G401.6 (cell line): ENCODE results near the gene PROSER3.
"Not testable (repeated sequence)": the region's sequence is repeated elsewhere in the genome, so short reads cannot be mapped to it uniquely, and the experiment has no call there.

Experiments used
- FAIRE-seq: peaks from 2 replicates; lab custom pipeline; 2012; peaks lifted over from hg19 to GRCh38; lab: Jason Lieb, UNC

Gene PROSER3

DNA sequence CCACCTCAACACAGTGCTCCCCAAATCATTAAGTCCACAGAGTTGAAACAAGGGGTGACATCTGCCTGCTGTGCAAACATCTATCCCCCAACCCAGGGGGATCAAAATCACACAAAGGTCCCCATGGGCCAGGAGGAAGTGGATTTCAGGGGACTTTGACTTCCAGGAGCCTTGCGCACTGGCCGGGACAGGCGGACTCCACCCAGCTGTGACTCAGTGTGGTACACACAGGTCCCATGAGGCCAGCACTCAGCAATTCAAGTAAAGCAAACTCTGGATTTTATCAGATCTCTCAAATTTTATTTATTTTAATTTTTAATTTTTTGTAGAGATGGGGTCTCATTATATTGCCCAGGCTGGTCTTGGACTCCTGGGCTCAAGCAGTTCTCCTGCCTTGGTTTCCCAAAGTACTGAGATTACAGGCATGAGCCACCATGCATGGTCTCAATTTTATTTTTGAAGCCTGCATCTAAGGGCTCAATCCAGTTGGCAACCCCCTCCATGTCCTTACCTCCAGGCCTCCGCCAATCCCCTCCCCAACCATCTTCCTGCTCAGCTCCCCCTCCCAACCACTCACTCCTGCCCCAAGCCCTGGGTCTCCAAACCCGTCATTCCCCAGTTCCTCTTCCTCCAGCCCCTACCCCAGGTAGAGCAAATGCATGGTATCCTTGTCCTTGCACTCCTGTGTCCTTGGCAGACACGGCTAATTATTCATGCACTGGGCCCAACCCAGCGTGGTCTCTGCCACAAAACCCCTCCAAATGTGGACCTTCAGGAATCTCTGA, 35.6 kb downstream of the PROSER3 start:
- no peak for FAIRE-seq

DNA sequence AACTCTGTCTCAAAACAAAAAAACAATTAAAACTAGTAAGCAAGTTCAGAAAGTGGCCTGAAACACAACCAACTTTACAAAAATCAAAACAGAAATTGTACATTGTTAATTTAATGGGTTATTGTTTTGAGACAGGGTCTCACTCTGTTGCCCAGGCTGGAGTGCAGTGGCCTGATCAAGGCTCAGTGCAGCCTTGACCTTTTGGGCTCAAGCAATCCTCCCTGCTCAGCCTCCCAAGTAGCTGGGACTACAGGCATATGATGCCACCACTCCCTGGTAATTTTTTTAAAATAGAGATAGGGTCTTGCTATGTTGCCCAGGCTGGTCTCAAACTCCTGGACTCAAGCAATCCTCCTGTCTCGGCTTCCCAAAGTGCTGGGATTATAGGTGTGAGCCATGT, 37.6 kb downstream of the PROSER3 start:
- FAIRE-seq, result not testable (repeated sequence)

DNA sequence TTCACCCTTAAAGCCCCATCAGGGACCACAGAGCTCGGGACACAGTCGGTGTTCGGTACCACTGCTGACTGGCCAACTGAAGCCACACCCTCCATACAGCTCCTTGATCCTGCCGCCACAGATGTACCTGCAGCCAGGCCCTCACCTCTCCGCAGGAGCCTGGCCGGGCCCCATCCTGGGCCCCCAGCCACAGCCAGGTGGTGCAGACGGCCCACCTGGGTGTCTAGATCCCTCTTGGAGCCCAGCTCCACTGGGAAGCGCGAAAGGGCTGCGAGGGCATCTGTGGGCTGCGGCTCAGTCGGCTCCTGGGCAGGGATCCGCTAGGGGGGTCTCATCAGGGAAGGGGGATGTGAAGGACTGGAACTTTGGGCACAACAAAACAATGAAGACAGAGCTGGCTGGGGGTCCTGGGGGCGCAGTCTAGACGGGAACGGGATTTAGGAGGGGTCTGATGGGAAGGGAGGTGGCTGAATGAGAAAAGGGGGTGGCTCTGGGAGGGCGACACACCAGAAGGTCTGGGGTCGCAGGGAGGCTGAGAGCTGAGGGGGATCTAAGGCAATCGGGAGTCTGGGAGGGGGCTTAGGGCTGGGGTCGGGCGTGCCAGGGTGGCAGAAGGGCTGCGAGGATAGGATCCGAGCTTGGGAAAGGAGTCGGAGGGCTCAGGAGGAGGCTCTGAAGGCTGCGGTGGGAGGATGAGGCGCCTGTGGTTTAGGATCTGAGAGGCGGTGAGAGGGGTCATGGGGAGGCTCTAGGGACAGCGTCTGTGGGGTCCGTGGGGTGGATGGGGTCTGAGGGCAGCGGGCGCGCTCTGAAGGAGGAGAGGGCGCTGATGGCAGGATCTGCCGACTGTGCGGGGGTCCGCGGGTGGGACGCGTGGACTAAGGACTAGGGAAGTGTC, 38.9 kb downstream of the PROSER3 start:
- no peak for FAIRE-seq

- FAIRE-seq, result no peak
Measured at GRCh38 chr19:35797663-35798062, 39.7 kb downstream of the PROSER3 start.

DNA sequence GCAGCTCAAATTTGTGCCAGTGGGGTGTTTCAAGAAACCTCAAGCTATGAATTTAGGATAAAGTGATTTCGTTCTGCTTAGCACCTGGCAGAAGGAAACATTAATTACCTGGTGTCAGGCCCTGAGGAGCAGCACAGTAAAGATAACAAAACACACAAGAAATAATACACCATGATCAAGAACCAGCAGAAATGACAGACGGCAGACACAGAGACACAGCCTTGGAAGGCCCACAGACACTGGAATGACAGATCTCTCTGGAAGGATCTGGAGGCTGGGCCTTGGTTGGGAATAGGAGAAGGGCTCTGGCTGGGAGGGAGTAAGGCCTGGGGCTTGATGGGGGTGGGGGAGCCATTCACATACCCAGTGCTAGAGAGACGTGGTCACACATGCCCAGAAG, 43.9 kb downstream of the PROSER3 start:
- FAIRE-seq, result no peak

GRCh38 chr19:35805526-35806102, 47.6 kb downstream of the PROSER3 start:
- FAIRE-seq, result no peak

DNA sequence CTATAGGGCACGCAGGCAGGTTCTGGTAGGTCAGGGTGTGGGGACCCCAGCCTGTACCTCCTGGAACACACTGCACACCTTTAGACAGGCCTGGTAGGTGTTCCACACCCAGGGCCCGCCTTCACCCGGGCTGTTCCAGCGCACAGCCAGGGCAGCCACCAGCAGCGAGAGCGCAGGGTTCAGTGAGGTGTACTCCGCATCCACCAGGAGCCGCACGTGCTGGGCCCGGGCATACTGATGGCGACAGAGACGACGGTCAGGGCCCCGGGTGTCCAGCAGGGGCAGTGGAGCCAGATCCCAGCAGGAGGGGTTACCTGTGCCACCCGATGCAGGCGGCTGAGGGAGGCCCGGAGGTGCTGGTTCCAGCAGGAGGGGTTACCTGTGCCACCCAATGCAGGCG, 48.6 kb downstream of the PROSER3 start:
- no peak for FAIRE-seq

DNA sequence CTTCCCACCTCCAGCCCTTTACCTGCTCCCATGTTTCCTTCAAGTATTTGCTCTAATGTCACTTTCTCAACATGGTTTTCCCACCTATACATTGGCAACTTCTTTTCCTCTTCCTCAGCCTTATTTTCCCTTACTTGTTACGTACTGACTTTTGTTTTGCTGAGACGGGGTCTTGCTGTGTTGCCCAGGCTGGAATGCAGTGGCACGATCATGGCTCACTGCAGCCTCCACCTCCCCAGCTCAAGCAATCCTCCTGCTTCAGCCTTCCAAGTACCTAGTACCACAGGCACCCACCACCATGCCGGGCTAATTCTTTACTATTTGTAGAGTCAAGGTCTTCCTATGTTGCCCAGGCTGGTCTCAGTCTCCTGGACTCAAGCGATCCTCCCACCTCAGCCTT, 49.7 kb downstream of the PROSER3 start:
- FAIRE-seq, result no peak

GRCh38 chr19:35811317-35812219, 53.6 kb downstream of the PROSER3 start:
- FAIRE-seq, result no peak

- FAIRE-seq, result no peak
Measured at GRCh38 chr19:35812220-35813042, 54.5 kb downstream of the PROSER3 start, which contains the start of gene PRODH2. Gene PRODH2, minus strand, starts transcription at chr19:35812845. Its CDS starts 40 bp downstream, at chr19:35812805.

DNA sequence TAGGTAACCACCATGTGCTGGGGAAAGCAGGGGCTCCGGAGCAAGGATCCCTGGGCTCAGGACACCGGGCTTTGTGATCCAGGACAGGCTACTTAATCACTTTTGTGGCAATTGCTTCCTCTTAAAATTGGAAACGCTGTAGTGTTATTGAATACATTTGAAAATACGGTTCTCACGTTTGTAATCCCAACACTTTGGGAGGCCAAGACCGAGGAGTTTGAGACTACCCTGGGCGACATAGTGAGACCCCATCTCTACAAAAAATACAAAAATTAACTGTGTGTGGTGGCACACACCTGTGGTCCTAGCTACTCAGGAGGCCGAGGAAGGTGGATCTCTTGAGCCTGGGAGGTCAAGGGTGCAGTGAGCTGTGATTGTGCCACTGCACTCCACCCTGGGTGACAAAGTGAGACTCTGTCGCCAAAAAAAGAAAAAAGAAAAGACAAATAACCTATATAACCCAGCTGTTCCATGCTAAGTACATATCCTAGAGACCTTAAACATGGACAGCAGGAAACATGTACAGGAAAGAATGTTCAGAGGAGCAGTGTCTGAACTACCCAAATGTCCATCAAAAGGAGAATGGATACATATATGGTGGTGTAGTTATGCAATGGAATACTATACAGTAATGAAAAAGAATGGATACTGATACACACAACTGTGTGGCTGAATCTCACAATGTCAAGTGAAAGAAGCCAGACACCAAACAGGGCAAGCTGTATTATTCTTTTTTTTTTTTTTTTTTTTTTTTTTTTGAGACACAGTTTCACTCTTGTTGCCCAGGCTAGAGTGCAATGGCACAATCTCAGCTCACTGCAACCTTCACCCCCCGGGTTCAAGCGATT, 55.3 kb downstream of the PROSER3 start:
- no peak for FAIRE-seq

GRCh38 chr19:35816262-35816661, 58.3 kb downstream of the PROSER3 start:
- no peak for FAIRE-seq

GRCh38 chr19:35816846-35817245, 58.9 kb downstream of the PROSER3 start:
- no peak for FAIRE-seq

DNA sequence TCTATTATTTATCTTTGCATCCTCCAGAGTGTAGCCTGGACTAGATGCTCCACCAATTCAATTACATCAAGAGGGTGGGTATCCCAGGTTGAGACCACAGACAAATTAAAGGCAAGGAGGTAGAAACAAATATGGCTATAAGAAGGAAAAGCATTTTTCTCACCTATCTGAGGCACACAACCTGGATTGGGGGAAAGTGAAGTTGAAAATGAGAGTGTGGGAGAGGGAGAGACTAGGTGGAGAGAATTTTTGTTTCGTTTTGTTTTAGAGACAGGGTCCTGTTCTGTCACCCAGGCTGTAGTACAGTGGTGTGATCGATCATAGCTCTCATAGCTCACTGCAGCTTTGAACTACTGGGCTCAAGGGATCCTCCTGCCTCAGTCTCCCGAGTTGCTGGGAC, 60.5 kb downstream of the PROSER3 start:
- no peak for FAIRE-seq
